Measurements from ENCODE around the gene CMSS1.

CMSS1 gene

GRCh38 chr3:99809565-99809964 is 8.1 kb upstream of the CMSS1 start:
- TF ChIP-seq CTCF (IDR thresholded peaks at IDR 0.05; ENCODE audit: low read depth, low read length, missing control alignments), result no peak
- no peak overlapping the region for H3K4me3 ChIP-seq (ENCODE audit: low read depth, low read length)
- no peak for DNase-seq (ENCODE audit: low read depth)

DNA sequence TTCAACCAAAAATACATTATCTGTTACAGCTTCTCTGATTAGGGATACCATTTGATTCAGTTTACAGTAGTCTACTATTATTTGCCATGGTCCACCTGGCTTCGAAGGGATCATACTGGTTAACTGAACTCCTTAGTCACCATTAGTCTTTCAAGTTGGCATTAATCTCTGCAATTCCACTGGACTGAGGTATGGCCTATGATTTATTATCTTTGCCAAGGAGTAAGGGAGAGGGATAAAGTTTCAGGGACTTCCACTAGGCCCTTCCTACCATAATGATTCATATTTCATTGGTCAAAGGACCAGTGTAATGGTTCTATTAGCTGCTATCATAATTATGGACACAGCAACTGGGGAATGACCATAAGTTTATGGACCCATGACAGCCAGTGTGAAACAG is 7.3 kb upstream of the CMSS1 start:
- TF ChIP-seq CTCF (IDR thresholded peaks at IDR 0.05; ENCODE audit: low read depth, low read length, missing control alignments), result no peak
- no peak for DNase-seq (ENCODE audit: low read depth)
- H3K4me3 ChIP-seq (ENCODE audit: low read depth, low read length), result no peak overlapping the region

DNA sequence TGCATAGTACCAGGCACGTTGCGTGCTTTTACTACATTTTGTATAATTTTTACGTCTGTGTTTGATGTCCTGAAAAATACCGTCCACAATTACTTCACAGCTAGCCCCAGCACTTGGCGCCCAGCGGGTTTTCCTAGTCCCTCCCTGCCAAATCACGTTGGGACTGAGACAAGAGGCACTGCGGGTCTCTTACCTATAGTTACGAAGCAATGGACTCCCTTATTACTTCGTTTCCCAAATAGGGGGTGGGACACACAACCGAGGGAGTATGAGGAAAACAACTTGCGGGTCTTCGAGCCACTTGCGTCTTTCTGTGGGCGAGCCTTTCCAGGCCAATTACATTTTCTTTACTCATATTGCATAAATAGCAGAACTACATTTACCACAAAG is 620 bp upstream of the CMSS1 start:
- no peak for DNase-seq (ENCODE audit: low read depth)
- peak overlapping the region; percentile 71 for H3K4me3 ChIP-seq (ENCODE audit: low read depth, low read length)
- no peak for TF ChIP-seq CTCF (IDR thresholded peaks at IDR 0.05; ENCODE audit: low read depth, low read length, missing control alignments)

GRCh38 chr3:99818818-99819217 is 1.2 kb downstream of the CMSS1 start:
- no peak for DNase-seq (ENCODE audit: low read depth)
- no peak for TF ChIP-seq CTCF (IDR thresholded peaks at IDR 0.05; ENCODE audit: low read depth, low read length, missing control alignments)
- peak overlapping the region; percentile 71; the same call in 1 of the 2 replicates for H3K4me3 ChIP-seq (ENCODE audit: low read depth, low read length)

DNA sequence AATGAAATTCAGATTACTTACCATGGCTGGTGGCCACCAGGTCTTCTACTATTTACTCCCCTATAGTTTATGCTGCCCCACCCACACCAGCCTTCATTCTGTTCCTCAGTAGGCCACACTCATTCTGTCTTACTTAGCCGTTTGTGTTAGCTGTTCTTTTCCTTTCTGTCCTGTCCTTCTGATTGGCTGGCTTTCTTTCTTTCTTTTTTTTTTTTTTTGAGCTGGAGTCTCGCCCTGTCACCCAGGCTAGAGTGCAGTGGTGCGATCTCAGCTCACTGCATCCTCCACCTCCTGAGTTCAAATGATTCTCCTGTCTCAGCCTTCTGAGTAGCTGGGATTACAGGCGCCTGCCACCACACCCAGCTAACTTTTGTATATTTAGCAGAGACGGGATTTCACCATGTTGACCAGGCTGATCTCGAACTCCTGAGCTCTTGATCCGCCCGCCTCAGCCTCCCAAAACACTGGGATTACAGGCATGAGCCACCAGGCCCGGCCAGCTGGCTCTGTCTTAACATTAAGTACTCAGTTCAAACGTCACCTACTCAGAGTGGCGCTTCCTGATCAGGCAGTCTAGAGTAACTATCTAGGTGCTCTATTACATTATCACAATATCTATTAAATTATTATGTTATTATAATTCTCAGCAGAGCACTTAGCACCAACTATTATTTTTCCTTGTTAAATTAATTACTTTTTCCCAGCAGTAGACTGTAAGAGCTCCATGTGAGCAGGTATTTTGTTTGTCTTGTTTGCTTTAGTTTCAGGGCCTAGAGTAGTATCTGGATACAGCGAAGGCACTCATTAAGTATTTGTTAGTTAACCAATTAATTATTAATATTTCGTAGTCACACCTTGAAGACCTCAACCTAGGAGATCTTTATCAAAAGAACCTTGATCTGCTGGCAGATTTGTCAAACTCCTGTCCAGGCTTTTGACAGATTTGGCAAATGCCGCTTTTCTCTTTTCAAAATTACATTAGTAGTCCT is 6.4 kb downstream of the CMSS1 start:
- no peak overlapping the region for H3K4me3 ChIP-seq (ENCODE audit: low read depth, low read length)
- TF ChIP-seq CTCF (IDR thresholded peaks at IDR 0.05; ENCODE audit: low read depth, low read length, missing control alignments), result no peak
- no peak for DNase-seq (ENCODE audit: low read depth)

DNA sequence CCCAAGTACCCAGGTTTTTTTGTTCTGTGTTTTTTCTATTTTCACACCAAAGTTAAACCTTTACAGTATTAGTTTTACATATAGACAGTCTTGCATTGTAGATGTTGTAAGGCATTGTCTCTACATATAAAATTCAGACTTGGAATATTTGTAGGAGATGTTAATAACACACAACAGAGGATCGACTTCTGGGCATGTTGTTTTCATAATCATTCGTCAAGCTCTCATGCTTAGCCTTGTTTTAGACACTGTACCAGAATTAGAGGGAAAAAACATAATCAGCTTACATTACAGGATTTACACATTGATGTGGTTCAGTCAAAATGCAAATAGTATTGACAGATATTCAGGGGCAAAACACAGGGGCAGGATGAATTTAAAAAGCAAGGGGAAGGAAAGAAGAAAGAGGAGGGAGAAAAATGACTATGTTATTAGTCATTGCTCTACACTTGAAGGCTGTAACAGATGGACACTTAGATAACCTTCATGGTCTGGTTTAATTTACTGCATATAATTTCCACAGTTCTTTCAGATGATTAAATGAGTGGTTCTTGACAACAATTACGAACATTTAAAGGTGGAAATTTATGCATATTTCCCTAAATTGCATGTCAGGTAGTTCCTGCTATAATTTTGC is 7.5 kb downstream of the CMSS1 start:
- no peak for TF ChIP-seq CTCF (IDR thresholded peaks at IDR 0.05; ENCODE audit: low read depth, low read length, missing control alignments)
- no peak overlapping the region for H3K4me3 ChIP-seq (ENCODE audit: low read depth, low read length)
- DNase-seq (ENCODE audit: low read depth), result no peak
